NCI-H1417 (cell line): ENCODE results near the gene NAP1L1.

Experiments used
- DNase-seq, 3 experiments: peaks; one replicate each; lab custom pipeline; 2025; lab: John Stamatoyannopoulos, UW

NAP1L1 gene

DNA sequence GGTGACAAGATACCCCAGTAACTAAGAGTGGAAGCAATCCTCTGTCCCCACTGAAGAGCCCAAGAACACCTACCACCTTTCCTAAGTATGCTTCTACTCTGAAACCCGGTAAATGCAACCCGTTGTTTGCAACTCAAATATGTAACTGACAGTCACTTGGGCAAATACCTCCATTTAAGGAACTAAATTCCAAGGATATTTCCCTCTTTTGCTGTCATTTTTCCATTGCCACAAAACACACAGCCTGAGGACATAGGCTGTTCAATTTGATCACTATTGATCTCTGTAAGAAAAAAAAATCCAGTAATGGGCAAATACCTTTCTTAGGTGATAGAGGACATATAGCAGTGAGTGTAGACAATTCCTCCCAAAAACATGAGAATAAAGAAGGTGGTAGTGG is 46.3 kb downstream of the NAP1L1 start:
- no peak for DNase-seq

DNA sequence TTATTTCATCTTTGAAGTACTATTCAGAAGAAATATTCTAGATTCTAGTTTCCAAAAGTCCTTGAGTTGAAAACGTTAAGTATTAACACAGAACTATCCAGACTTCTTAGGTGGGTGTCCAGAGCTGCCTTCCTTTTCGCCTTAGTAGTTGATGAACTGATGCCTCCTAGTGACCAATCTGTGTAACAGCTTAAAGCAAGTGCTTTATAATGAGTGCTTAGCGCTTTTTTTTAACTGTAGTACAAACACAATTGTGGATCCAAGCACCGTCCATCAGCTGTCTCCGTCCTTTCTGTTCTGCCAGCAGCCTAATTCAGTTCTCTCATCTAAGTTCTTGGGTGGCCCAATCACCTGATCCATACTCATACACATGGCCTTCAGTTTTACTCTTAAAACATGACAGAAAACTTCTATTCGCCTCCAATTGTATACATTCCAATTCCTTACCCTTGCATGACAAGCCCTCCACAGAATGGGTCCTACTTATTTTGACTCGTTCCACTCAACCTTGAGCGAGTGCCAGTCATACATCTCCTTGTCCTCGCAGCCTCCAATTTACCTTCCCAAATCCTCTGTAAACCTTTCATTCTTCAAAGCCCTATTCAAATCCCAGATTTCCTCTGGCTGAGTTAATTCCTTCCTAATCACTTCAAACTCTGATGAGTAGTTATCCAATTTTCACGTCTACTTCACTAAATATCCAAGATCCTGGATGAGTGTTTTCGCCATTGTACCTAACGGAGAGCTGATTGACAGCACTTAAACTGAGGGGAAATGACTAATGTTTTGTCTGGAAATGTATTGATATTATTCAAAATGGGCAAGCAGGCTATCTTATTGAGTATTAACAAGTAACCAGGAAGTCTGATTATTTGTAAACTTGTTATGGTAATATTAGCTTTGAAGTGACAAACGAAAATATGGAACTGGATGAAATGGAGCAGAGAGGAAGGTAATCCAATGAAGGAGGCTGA is 47.1 kb downstream of the NAP1L1 start:
- peak; percentile 58 to 90 (median 80) for DNase-seq

DNA sequence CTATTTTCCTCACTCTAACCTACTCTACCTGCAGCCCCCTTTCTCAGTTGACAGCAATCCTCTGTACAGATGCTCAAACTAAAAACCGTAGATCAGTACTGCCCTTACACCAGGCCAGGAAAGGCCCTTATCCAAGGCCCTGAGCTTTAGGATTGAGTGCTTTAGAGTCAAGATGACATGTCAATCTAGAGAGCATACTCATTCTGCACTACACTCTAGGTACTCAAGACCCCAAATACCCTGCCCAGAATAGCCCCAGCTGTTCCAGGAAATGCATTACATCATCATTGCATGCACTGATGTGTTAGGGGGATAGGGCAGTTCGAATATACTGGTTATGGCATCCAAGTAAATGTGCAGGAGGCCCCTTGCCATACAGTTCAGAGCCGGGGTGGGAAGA is 49.4 kb downstream of the NAP1L1 start:
- no peak for DNase-seq

DNA sequence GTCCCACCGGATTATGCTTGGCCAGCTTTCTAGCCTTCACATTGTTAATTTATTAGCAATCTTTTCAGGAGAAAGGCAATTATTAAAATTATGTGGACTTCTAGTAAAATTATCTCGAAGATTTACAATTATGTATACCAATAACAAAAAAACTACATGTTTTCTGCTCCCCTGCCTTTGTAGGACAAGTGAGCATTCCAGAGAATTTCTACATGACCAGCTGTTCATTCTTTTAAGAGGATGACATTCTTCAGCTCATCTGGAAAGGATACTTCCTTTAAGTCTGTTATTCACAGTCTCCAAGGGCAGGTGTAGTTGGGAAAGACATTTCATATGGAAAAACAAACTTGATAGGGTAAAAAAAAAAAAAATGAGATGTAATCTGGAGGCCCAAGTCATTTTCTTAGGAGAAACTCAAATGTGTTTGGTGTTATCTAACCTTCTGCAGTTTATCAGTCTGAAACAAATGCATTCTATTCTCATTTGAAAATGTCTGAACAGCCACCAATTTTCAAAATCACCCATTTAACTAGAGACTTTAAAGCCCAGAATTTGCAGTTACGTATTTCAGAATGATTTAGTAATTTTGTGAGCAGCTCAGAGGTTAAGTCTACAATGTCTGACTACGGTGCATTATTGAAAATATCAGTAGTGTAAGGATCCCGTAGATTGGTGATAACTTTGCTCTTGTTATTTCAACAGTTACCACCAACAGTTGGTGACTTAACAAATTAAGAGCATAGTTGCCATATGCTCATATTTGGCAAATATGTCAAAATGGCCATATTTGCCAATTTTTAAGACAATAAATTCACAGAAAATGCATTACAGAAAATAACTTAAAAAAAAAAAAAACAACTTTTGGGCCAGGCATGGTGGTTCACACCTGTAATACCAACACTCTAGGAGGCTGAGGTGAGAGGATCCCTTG is 51.1 kb downstream of the NAP1L1 start:
- DNase-seq = no peak

DNA sequence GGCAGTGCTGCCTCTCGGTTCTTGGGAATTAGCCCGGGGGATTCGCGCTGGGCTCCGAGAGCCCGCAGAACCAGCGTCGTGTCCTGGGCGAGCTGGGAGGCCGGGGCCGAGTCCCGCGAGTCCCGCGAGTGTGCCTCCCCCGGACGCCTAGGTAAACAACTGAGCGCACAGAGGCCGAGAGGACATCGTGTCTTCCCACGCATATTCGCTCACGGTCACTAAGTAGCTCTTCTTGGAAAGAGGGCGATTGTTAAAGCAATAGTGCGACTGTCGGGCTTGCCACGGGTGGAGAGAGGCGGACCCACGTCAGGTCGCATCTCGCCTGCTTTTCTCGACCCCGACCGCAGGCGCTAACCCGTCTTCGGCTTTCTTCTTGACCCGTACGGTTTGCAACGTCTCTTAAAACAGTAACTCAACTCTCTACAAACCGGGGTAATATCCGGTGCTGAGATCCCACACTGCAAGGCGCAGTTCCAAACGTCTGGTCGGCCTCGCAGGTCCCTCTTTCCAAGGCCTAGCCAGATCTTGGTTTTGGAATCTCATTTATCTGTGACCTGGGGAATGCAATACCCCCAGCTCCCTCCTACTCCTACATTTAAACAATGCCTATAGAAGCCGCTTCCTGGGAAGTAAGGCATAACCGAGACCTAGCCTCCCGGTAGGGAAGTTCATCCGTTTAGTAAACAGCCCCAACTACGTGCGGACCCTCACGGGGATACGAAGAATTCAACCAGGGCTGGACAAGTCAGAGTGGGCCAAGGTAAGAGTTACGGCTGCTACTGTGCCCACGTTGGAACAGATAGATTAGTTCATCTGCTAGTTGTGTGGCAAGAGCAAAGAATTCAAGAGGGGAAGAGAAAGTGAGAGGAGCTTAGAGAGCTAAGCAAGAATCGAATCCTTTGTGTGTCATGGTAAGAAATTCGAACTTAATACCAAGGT is 52.2 kb downstream of the NAP1L1 start:
- DNase-seq = no peak

DNA sequence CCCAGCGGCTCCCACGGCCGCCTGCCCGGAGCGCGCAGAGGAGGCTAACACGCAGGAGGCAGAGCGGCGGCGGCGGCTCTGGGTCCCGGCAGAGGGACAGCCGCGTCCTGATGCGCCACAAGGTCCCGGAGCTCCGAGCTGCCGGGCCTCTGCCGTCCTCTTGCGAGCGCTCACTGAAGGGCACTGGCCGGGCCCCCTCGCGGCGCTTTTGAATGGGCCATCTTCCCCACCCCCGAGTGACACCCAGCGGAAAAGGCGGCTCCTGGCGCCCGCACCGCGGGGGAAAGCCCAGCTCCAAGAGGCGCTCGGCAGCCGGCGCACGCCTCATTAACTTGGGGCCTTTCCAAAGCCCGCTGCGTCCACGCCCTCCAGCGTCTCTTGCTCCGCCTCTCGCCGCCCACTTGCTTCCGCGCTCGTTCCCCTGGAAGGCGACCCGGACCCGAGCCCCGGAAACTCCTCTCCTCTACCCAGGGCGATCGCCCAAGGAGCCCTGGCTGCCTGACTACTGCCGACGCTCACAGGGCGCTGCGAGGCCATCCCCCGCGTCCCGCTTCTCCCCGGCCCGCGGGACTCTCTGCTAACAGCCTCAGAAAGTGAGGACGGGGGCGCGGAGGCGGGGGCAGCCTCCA is 53.0 kb downstream of the NAP1L1 start, which contains the start of gene PHLDA1:
Gene PHLDA1, minus strand, starts transcription at position 363 of the 629 bp plus-strand sequence.
- DNase-seq = peak; percentile 92 to 96 (median 94)

DNA sequence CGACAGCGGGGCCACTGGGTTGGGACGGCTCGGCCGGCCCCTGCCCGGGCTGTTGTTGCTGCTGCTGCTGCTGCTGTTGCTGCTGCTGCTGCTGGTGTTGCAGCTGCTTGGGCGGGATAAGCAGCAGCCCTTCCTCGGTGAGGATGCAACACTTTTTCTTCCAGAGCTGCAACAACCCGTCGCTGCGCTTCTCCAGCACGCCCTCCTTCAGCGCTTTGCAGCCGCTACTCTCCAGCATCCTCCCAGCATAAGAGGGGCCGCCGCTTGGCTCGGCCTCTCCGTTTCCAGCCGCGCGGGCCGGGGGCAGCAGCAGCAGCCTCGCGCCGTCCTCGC is 53.4 kb downstream of the NAP1L1 start:
- no peak for DNase-seq

DNA sequence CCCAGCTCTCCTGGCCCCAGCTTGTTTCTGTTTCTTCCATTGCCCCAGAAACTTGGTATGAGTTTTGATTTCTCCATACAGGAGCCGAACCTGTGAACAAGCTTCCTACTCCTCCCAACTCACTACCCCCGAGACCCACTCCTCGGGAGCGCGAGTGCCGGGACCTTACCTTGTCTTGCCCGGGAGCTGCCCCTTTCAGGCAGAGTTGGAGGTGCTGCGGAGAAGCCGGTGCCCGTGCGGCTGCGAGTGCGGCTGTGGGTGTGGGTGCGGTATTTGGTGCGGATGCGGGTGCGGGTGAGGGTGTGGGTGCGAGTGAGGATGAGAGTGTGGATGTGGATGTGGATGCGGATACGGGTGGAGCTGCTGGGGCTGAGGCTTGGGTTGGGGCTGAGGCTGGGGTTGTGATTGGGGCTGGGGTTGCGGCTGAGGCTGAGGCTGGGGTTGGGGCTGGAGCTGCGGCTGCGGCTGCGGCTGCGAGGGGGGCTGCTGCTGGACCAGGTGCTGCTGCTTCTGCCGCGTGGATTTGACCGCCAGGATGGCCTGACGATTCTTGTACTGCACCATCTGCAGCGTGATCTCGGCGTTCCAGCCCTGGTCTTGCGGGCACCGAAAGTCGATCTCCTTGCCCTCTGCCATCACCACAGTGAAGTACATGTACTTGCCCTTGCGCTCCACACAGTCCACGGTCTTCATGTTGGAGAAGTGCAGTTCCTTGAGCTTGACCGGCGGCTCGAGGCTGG is 54.0 kb downstream of the NAP1L1 start:
- DNase-seq = peak in 2 of 3 experiments; percentile 76 to 84

DNA sequence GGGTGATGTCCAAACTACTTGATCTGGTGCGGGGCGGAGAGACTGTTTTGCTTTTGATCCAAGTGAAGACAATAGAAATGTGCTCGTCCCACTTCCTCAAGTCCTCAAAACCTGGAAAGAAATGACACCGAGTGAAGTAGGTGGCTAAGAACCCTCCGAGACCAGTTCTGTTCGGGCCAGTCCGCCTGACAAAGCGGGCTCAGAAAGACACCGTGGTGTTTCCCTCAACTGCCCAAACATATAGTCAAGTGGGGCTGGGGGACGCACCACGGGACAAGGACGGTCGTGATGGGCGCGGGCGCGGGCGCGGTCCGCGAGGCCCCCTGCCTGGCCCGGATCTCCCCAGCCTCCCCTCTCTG is 54.5 kb downstream of the NAP1L1 start:
- peak in 1 of 3 experiments; percentile 45 for DNase-seq

GRCh38 chr12:76028571-76029277 is 55.8 kb downstream of the NAP1L1 start:
- no peak for DNase-seq

- DNase-seq = no peak
Measured at GRCh38 chr12:76026643-76027063, 57.8 kb downstream of the NAP1L1 start.

DNA sequence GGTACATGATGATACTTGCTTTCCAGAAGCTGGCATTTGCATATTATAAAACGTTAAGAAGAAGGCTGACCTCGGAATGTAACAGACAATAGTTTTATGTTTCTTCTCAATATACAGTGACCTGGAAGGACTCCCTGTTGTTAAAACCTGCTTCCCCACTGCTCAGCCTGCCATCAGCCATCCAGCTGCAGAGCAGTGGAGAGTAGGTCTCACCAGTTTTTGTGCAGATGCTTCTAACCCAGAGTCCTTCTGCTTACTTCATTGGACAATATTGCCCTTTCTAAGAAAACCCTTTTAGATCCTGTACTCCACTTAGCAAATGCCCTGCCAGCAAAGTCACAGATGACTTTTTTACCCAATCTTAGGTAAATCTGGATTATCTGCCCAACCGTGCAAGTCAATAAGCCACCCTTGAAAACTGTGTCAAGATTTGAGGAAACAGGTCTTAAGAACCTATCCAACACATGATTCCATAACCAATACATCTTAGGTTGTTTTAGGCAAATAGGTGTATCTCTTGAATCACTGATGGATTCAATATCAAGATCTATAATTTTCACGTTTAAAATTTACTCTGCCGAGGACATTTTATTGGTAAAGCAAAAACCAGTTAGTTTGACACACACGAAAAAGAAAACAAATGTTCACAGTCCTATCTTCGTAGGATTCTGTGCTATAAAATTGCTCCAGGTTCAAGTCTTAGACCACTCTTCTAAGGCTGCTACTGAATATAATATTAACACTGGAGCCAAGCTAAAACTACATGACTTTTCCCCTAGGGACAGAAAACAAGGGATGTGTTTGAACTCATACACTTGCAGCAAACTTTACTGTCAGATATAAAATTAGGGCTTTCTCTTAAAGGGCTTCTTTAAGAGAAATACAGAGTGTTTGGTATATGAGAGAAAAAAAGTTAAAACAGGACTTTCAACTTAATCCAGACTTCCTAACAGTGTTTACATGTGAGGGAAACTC is 58.6 kb downstream of the NAP1L1 start:
- DNase-seq = no peak

GRCh38 chr12:76024942-76025600 is 59.4 kb downstream of the NAP1L1 start:
- no peak for DNase-seq

GRCh38 chr12:76024102-76024781 is 60.2 kb downstream of the NAP1L1 start:
- DNase-seq = no peak

DNA sequence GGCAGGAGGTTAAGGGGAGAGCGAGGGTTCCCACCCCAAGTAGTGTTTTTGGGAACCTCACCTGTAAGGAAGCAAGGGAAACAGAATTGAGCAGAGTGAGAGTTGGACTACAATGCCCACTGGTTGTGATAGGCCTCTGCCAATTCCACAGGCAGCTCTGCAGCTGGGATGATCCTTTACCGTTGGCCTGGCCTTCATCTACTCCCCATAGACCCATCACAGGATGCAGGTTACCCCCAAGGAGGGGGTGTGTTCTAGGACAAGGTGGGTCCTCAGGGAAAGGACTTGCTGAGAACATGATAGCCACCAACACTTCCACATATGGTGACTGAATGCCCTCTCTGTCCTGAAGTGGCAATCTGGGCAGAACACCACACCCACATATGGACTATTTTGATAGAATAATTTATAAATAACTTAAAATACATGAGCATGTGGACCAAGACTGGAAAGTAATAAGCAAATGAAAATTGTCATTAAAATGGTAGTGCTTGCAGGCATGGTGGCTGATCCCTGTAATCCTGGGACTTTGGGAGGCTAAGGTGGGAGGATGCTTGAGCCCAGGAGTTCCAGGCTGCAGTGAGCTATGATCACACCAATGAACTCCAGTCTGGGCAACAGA is 61.3 kb downstream of the NAP1L1 start:
- no peak for DNase-seq

DNA sequence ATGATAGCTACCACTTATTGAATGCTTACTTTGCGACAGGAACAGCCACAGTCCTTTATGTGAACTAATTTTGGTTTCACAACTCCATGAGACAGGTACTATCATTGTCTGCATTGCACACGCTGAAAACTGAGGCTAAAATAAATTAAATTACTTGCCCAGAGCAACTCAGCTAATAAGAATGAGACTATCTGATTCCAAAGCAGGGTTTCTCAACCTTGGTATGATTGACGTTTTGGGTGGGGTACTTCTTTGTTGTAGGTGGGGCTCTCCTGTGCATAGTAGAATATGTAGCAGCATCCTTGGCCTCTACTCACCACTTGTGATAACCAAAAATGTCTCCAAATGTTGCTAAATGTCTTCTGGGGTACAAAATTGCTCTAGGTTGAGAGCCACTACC is 62.0 kb downstream of the NAP1L1 start:
- DNase-seq = no peak
